ENCODE data around the gene ENTPD1.
A peak's percentile ranks its signal among the peaks of the same experiment; 100 is the strongest.
"Not testable (repeated sequence)": the region's sequence is repeated elsewhere in the genome, so short reads cannot be mapped to it uniquely, and the experiment has no call there.

Gene ENTPD1

DNA sequence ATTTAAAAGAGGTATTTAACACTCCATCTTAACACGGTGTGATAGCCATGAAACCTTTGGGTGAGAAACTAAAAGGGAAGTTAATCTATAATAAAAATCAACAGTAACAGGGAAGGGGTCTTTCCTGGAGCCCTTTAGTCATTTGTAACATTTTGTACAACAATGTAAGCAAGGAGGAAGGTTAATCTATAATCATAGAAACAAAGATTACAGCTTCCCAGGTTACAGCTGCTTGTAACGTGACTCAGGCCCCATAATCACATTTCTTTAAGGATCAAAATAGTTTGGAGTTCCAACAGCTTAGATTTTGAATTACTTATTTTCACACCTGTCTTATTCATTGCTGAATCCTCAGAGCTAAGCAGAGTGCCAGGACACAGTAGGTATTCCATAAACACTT, 133.9 kb downstream of the ENTPD1 start:
- in situ Hi-C loops (cut with MboI; ENCODE audit: low pct_unique_long_range_greater_than_20kb, low sequenced_read_pairs, unreplicated experiment): no loop called here

DNA sequence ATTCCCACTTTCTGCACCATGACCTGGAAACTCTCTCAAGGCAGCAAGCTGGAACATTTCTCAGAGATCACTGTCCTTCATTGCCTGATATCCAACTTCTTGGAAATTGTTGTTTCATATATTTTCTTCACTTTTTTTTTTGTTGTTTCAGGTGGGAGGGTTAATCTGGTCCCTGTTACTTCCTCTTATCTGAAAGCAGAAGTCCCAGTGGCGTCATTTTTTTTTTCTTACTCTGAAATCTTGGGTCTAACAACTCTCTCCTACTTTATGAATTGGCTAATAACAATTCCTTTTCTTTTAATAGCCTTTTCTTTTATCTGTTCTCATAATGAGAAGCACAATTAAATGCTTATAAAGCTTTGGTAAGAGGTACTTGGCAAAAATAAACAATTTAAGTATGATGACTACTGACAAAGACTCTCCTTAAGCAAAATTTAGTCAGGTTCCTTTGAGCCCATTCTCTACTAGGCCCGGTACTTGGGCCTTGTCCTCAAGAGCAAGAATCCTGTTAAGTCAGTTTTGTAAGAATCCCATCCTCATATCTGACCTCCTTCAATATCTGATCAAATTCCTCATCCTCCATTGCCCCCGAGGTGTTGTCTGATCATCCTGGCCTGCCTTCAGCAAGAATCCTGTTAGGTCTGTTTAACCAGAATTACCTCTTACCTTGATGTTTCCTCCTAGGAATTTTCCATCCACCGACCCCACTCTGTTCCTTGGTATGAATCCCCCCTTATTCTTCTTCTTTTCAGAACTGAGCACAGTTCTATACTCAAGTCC, 140.3 kb downstream of the ENTPD1 start:
- in situ Hi-C loops (cut with MboI; ENCODE audit: low pct_unique_long_range_greater_than_20kb, low sequenced_read_pairs, unreplicated experiment): no loop called here
- no peak for DNase-seq (ENCODE audit: low spot score)
- TF ChIP-seq, protein P1, sequence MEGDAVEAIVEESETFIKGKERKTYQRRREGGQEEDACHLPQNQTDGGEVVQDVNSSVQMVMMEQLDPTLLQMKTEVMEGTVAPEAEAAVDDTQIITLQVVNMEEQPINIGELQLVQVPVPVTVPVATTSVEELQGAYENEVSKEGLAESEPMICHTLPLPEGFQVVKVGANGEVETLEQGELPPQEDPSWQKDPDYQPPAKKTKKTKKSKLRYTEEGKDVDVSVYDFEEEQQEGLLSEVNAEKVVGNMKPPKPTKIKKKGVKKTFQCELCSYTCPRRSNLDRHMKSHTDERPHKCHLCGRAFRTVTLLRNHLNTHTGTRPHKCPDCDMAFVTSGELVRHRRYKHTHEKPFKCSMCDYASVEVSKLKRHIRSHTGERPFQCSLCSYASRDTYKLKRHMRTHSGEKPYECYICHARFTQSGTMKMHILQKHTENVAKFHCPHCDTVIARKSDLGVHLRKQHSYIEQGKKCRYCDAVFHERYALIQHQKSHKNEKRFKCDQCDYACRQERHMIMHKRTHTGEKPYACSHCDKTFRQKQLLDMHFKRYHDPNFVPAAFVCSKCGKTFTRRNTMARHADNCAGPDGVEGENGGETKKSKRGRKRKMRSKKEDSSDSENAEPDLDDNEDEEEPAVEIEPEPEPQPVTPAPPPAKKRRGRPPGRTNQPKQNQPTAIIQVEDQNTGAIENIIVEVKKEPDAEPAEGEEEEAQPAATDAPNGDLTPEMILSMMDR (IDR thresholded peaks at IDR 0.05; ENCODE audit: extremely low read depth, insufficient read depth, missing control alignments): no peak

More for the DNA sequence above, 133.9 kb downstream of the ENTPD1 start:
- TF ChIP-seq, protein P1 (IDR thresholded peaks at IDR 0.05; ENCODE audit: extremely low read depth, insufficient read depth, missing control alignments): no peak
- no peak for DNase-seq (ENCODE audit: low spot score)

DNA sequence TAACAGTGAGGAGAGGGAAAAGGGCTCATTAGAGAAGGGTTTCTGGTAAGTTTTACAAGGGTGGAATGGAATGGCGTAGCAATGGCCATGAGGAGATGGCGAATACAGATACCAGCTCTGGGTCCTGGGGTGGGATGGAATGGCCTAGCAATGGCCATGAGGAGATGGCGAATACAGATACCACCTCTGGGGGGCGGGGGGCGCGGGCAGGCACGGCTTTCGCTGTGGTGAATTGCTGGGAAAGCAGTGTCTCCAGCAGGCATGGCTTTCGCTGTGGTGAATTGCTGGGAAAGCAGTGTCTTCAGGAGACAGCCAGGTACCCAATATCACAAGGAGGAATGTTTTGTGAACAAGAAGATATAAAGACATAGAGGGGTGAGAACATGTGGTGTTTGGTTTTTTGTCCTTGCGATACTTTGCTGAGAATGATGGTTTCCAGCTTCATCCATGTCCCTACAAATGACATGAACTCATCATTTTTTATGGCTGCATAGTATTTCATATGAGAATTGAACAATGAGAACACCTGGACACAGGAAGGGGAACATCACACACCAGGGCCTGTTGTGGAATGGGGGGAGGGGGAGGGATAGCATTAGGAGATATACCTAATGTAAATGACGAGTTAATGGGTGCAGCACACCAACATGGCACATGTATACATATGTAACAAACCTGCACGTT, 150.1 kb downstream of the ENTPD1 start:
- in situ Hi-C loops (cut with MboI; ENCODE audit: low pct_unique_long_range_greater_than_20kb, low sequenced_read_pairs, unreplicated experiment): not testable (repeated sequence)

GRCh38 chr10:95906677-95907455, 150.9 kb downstream of the ENTPD1 start:
- DNase-seq (ENCODE audit: low spot score): peak; percentile 58
- in situ Hi-C loops (cut with MboI; ENCODE audit: low pct_unique_long_range_greater_than_20kb, low sequenced_read_pairs, unreplicated experiment): no loop called here
- TF ChIP-seq, protein P1 (IDR thresholded peaks at IDR 0.05; ENCODE audit: extremely low read depth, insufficient read depth, missing control alignments): peak; percentile 39

More for the DNA sequence above, 150.1 kb downstream of the ENTPD1 start:
- DNase-seq (ENCODE audit: low spot score): not testable (repeated sequence)

GRCh38 chr10:95907456-95908253, 151.7 kb downstream of the ENTPD1 start, which contains the start of gene CC2D2B:
TSS of gene CC2D2B (plus strand) at chr10:95907975. CDS start at chr10:95911324, 3,349 bp downstream.
- DNase-seq (ENCODE audit: low spot score): peak; percentile 80
- TF ChIP-seq, protein P1 (IDR thresholded peaks at IDR 0.05; ENCODE audit: extremely low read depth, insufficient read depth, missing control alignments): no peak
- in situ Hi-C loops (cut with MboI; ENCODE audit: low pct_unique_long_range_greater_than_20kb, low sequenced_read_pairs, unreplicated experiment): no loop called here

GRCh38 chr10:95908450-95908849, 152.5 kb downstream of the ENTPD1 start:
- TF ChIP-seq, protein P1 (IDR thresholded peaks at IDR 0.05; ENCODE audit: extremely low read depth, insufficient read depth, missing control alignments): no peak
- in situ Hi-C loops (cut with MboI; ENCODE audit: low pct_unique_long_range_greater_than_20kb, low sequenced_read_pairs, unreplicated experiment): no loop called here
- DNase-seq (ENCODE audit: low spot score): no peak

Data from GM13977 (cell line).